IMR-90 (cell line): ENCODE measurements around the gene STXBP2. TPM values are rescaled to one million over a fixed set of nuclear protein-coding genes. Genes with fewer than 3 reads are reported as not detected.

Source experiments
- ATAC-seq: fragments of 200-7000 bp; cut with Tn5 transposase; 2 replicates; pipeline ENCODE4 v1.9.1; 2020; ENCODE audit warnings: low read depth, mild to moderate bottlenecking, moderate library complexity
- BruUV-seq: library from RNA; stranded (reverse); fragments of 400-500 nt; replicated peaks from 2 replicates; lab custom pipeline; 2021; lab: Mats Ljungman, UMichigan
- CTCF ChIA-PET: fragments of 300-600 bp; formaldehyde crosslinking; extraction: SDS; loops from one replicate; lab custom pipeline; 2021; ENCODE audit warnings: antibody characterized with exemption; lab: Yijun Ruan, JAX
- POLR2A ChIA-PET: fragments of 300-600 bp; sonication (Branson Sonifier 250); formaldehyde crosslinking; loops from one replicate; lab custom pipeline; 2022; ENCODE audit warnings: antibody characterized with exemption; ENCODE audit not compliant: unreplicated experiment; lab: Charles Lee
- DNase-seq: peaks from one replicate; pipeline ENCODE4 v3.0.0; 2013
- H2AFZ ChIP-seq: replicated peaks from 2 replicates; pipeline ENCODE3; 2013; ENCODE audit warnings: low read length, mild to moderate bottlenecking; ENCODE audit not compliant: poor library complexity
- H2AK5ac ChIP-seq: 2 replicates; pipeline ENCODE4 v1.6.1; 2013; ENCODE audit warnings: low read depth, low read length, inconsistent platforms
- H2AK9ac ChIP-seq: replicated peaks from 2 replicates; pipeline ENCODE3; 2013; ENCODE audit warnings: mild to moderate bottlenecking, low read depth, low read length, moderate library complexity; ENCODE audit not compliant: poor library complexity
- H2BK120ac ChIP-seq: 2 replicates; pipeline ENCODE4 v1.6.1; 2013; ENCODE audit warnings: low read depth, low read length, inconsistent platforms
- H2BK15ac ChIP-seq: 3 replicates; pipeline ENCODE4 v1.6.1; 2013; ENCODE audit warnings: low read depth, low read length, inconsistent platforms
- H2BK20ac ChIP-seq: 2 replicates; pipeline ENCODE4 v1.6.1; 2013; ENCODE audit warnings: low read depth, mild to moderate bottlenecking, inconsistent platforms, low read length, moderate library complexity
- H2BK5ac ChIP-seq: 2 replicates; pipeline ENCODE4 v1.6.1; 2013; ENCODE audit warnings: mild to moderate bottlenecking, low read depth, low read length, inconsistent platforms; ENCODE audit not compliant: poor library complexity, severe bottlenecking
- H3K14ac ChIP-seq: replicated peaks from 2 replicates; pipeline ENCODE4 v1.6.1; 2013; ENCODE audit warnings: low read depth, low read length, inconsistent platforms
- H3K18ac ChIP-seq: 2 replicates; pipeline ENCODE4 v1.6.1; 2013; ENCODE audit warnings: low read depth, low read length, control low read depth
- H3K23ac ChIP-seq: 2 replicates; pipeline ENCODE4 v1.6.1; 2013; ENCODE audit warnings: low read depth, low read length, inconsistent platforms
- H3K27ac ChIP-seq: 2 replicates; pipeline ENCODE4 v1.5.1; 2013; ENCODE audit warnings: mild to moderate bottlenecking, control low read depth, low read length; ENCODE audit not compliant: insufficient read depth
- H3K27me3 ChIP-seq: 2 replicates; pipeline ENCODE4 v1.6.1; 2013; ENCODE audit warnings: low read length; ENCODE audit not compliant: control insufficient read depth, insufficient read depth
- H3K36me3 ChIP-seq: 2 replicates; pipeline ENCODE4 v1.6.1; 2013; ENCODE audit warnings: low read length, mixed read lengths; ENCODE audit not compliant: control insufficient read depth, insufficient read depth
- H3K4ac ChIP-seq: 2 replicates; pipeline ENCODE4 v1.6.1; 2013; ENCODE audit warnings: low read depth, low read length, inconsistent platforms
- H3K4me1 ChIP-seq: 2 replicates; pipeline ENCODE4 v1.6.1; 2013; ENCODE audit warnings: low read length, mixed read lengths; ENCODE audit not compliant: control insufficient read depth, insufficient read depth
- H3K4me2 ChIP-seq: 2 replicates; pipeline ENCODE4 v1.6.1; 2013; ENCODE audit warnings: low read depth, mild to moderate bottlenecking, control low read depth, low read length, moderate library complexity
- H3K4me3 ChIP-seq: 2 replicates; pipeline ENCODE4 v1.5.1; 2013; ENCODE audit warnings: low read depth, mild to moderate bottlenecking, control low read depth, low read length, moderate library complexity; ENCODE audit not compliant: insufficient read depth
- H3K56ac ChIP-seq: 2 replicates; pipeline ENCODE4 v1.6.1; 2013; ENCODE audit warnings: low read length, inconsistent platforms; ENCODE audit not compliant: insufficient read depth; ENCODE audit errors: extremely low read depth
- H3K79me1 ChIP-seq, 2 experiments: 2 replicates each; pipeline ENCODE4 v1.6.1; 2013; ENCODE audit warnings: low read length in 2 of 2, inconsistent platforms in 1 of 2, low read depth in 1 of 2
- H3K9ac ChIP-seq: 2 replicates; pipeline ENCODE4 v1.6.1; 2013; ENCODE audit warnings: low read depth, low read length, control low read depth
- H3K9me1 ChIP-seq: 2 replicates; pipeline ENCODE4 v1.6.1; 2013; ENCODE audit warnings: low read length, inconsistent platforms; ENCODE audit not compliant: insufficient read depth
- H3K9me3 ChIP-seq: 2 replicates; pipeline ENCODE4 v1.6.1; 2013; ENCODE audit warnings: low read length; ENCODE audit not compliant: control insufficient read depth, insufficient read depth
- H4K20me1 ChIP-seq: 2 replicates; pipeline ENCODE4 v1.6.1; 2013; ENCODE audit warnings: low read length, inconsistent platforms; ENCODE audit not compliant: insufficient read depth
- H4K5ac ChIP-seq: 2 replicates; pipeline ENCODE4 v1.6.1; 2013; ENCODE audit warnings: mild to moderate bottlenecking, low read depth, low read length, control low read depth
- H4K8ac ChIP-seq, 2 experiments: 2 replicates each; pipeline ENCODE4 v1.6.1; 2013; ENCODE audit warnings: low read depth in 2 of 2, low read length in 2 of 2, control low read depth in 1 of 2, inconsistent platforms in 1 of 2
- H4K91ac ChIP-seq: 2 replicates; pipeline ENCODE4 v1.6.1; 2013; ENCODE audit warnings: low read depth, low read length, inconsistent platforms; ENCODE audit not compliant: insufficient read depth
- BHLHE40 ChIP-seq: fragments of 150-350 bp; IDR thresholded peaks from 2 replicates; pipeline ENCODE4 v1.6.1; 2016; ENCODE audit warnings: mild to moderate bottlenecking, low read depth, low read length
- CEBPB ChIP-seq: IDR thresholded peaks from 2 replicates; pipeline ENCODE4 v1.6.1; 2012; ENCODE audit warnings: low read depth, low read length, improper control_type of control experiment
- CHD1 ChIP-seq: IDR thresholded peaks from 2 replicates; pipeline ENCODE4 v1.6.1; 2012; ENCODE audit warnings: low read depth, low read length, improper control_type of control experiment
- CTCF ChIP-seq: conservative IDR thresholded peaks from 2 replicates; pipeline ENCODE4 v1.5.1; 2012; ENCODE audit warnings: mild to moderate bottlenecking, low read depth, low read length, improper control_type of control experiment
- ELK1 ChIP-seq: fragments of 150-350 bp; IDR thresholded peaks from 2 replicates; pipeline ENCODE4 v1.6.1; 2016; ENCODE audit warnings: low read depth, mild to moderate bottlenecking, low read length, moderate library complexity, borderline replicate concordance
- FOS ChIP-seq: fragments of 150-350 bp; IDR thresholded peaks from 2 replicates; pipeline ENCODE4 v1.6.1; 2016; ENCODE audit warnings: low read depth, low read length
- MAFK ChIP-seq: IDR thresholded peaks from 2 replicates; pipeline ENCODE4 v1.6.1; 2012; ENCODE audit warnings: low read depth, low read length, improper control_type of control experiment
- MAZ ChIP-seq: IDR thresholded peaks from 2 replicates; pipeline ENCODE4 v1.6.1; 2012; ENCODE audit warnings: low read depth, mild to moderate bottlenecking, low read length, improper control_type of control experiment, moderate library complexity, borderline replicate concordance
- MXI1 ChIP-seq: IDR thresholded peaks from 2 replicates; pipeline ENCODE4 v1.6.1; 2012; ENCODE audit warnings: low read depth, mild to moderate bottlenecking, low read length, moderate library complexity, borderline replicate concordance
- NFE2L2 ChIP-seq: fragments of 150-350 bp; IDR thresholded peaks from 2 replicates; pipeline ENCODE4 v1.6.1; 2016; ENCODE audit warnings: low read depth, mild to moderate bottlenecking, low read length
- POLR2A ChIP-seq: IDR thresholded peaks from 2 replicates; pipeline ENCODE4 v1.6.1; 2012; ENCODE audit warnings: mild to moderate bottlenecking, low read depth, low read length
- RAD21 ChIP-seq: IDR thresholded peaks from 2 replicates; pipeline ENCODE4 v1.6.1; 2012; ENCODE audit warnings: low read length, improper control_type of control experiment
- RCOR1 ChIP-seq: IDR thresholded peaks from 2 replicates; pipeline ENCODE4 v1.6.1; 2012; ENCODE audit warnings: mild to moderate bottlenecking, low read length, improper control_type of control experiment; ENCODE audit not compliant: insufficient replicate concordance
- RFX5 ChIP-seq: IDR thresholded peaks from 2 replicates; pipeline ENCODE4 v1.8.0; 2012; ENCODE audit warnings: low read depth, mild to moderate bottlenecking, low read length, moderate library complexity
- SMC3 ChIP-seq: fragments of 150-350 bp; IDR thresholded peaks from 2 replicates; pipeline ENCODE4 v1.6.1; 2016; ENCODE audit warnings: low read depth, mild to moderate bottlenecking, antibody characterized with exemption, low read length, moderate library complexity
- USF2 ChIP-seq: fragments of 150-350 bp; IDR thresholded peaks from 2 replicates; pipeline ENCODE4 v1.6.1; 2017; ENCODE audit warnings: mild to moderate bottlenecking, antibody characterized with exemption, low read length, low read depth
- WGBS, 2 experiments: methylation state at CpG; one replicate each; pipeline versions ENCODE4 v1.1.5 to v1.1.7; 2013; ENCODE audit warnings: missing lambda C conversion rate in 2 of 2; ENCODE audit not compliant: insufficient read length in 1 of 2; ENCODE audit errors: extremely low coverage in 2 of 2; 5-methylcytosine and 5-hydroxymethylcytosine counted together
- dilution Hi-C: fragments of 300-500 bp; cut with HindIII; formaldehyde crosslinking; loops from one replicate; pipeline ENCODE4 v1.14.3; 2018; ENCODE audit warnings: low sequenced_read_pairs; ENCODE audit not compliant: unreplicated experiment
- in situ Hi-C: fragments of 300-500 bp; cut with MboI; formaldehyde crosslinking; loops from 3 replicates; pipeline ENCODE4 v1.14.3; 2019; ENCODE audit warnings: low sequenced_read_pairs, inconsistent platforms, mixed read lengths
- intact Hi-C: fragments of 100-400 bp; cut with micrococcal nuclease; formaldehyde crosslinking; loops from 2 replicates; pipeline ENCODE4 v1.10.0; 2022
- polyA plus RNA-seq, 3 experiments: library from polyadenylated mRNA; depleted of rRNA; stranded (reverse); fragments of >200 nt; gene quantifications; 2 replicates each; pipeline ENCODE4 v1.2.3, GENCODE V29; 2012; ENCODE audit warnings: low replicate concordance in 1 of 3
- total RNA-seq: library from RNA; depleted of rRNA; stranded (reverse); fragments of >200 nt; gene quantifications from 2 replicates; pipeline ENCODE4 v1.2.3, GENCODE V29; 2012

The STXBP2 gene
- total and polyA plus RNA-seq, 2 of the 4 experiments (the other 2 are of a cell fraction), result 3.9 to 12.6 TPM

GRCh38 chr19:7643031-7643415, 6.1 kb downstream of the STXBP2 start:
- no peak overlapping the region for H2BK120ac ChIP-seq
- no peak overlapping the region for H3K9ac ChIP-seq
- H4K8ac ChIP-seq, result no peak overlapping the region
- H3K79me1 ChIP-seq, result no peaks in the 10 kb centered on the region
- no peak overlapping the region for H2AFZ ChIP-seq
- no peak overlapping the region for H3K56ac ChIP-seq
- H3K4ac ChIP-seq, result no peak overlapping the region
- no peak overlapping the region for H3K14ac ChIP-seq
- WGBS, 2 experiments, result 81% methylated on average over 3 of the region's 8 CpGs; no CpG with 5 or more reads in 1 of the 2 experiments
- no peak overlapping the region for H3K23ac ChIP-seq
- no peak overlapping the region for H3K4me2 ChIP-seq
- CTCF ChIA-PET, result no interaction called here
- no peaks in the 10 kb centered on the region for H3K4me1 ChIP-seq
- peaks cover 5% of the 10 kb centered on the region; the same call in 1 of the 2 replicates for H4K20me1 ChIP-seq
- no peak overlapping the region for H2BK15ac ChIP-seq
- no peak overlapping the region for H3K4me3 ChIP-seq
- intact Hi-C loops, result no loop called here
- no TSS peak for BruUV-seq
- dilution Hi-C loops, result no loop called here
- H2BK5ac ChIP-seq, result no peak overlapping the region
- DNase-seq (no peak), ATAC-seq (no peak)
- H3K9me1 ChIP-seq, result peaks cover 7% of the 10 kb centered on the region; the same call in 1 of the 2 replicates
- no peak for TF ChIP-seq RAD21
- no peak for TF ChIP-seq CHD1
- no peak for TF ChIP-seq USF2
- no peak for TF ChIP-seq FOS
- no peak for TF ChIP-seq RFX5
- TF ChIP-seq CEBPB, result no peak
- TF ChIP-seq RCOR1, result no peak
- TF ChIP-seq MAZ, result no peak
- no peak for TF ChIP-seq BHLHE40
- no peak for TF ChIP-seq SMC3
- no peak for TF ChIP-seq POLR2A
- no peak for TF ChIP-seq NFE2L2
- no peak for TF ChIP-seq MAFK
- no peak for TF ChIP-seq CTCF
- no peak for TF ChIP-seq ELK1
- TF ChIP-seq MXI1, result no peak
- H2AK9ac ChIP-seq, result no peak overlapping the region
- H3K9me3 ChIP-seq, result no peaks in the 10 kb centered on the region
- no peak overlapping the region for H2AK5ac ChIP-seq
- no peak overlapping the region for H3K27ac ChIP-seq
- no peak overlapping the region for H3K18ac ChIP-seq
- no peak overlapping the region for H2BK20ac ChIP-seq
- POLR2A ChIA-PET, result no interaction called here
- in situ Hi-C loops, result no loop called here
- no peak overlapping the region for H4K5ac ChIP-seq
- H3K36me3 ChIP-seq, result no peaks in the 10 kb centered on the region
- peaks cover 3% of the 10 kb centered on the region; the same call in 1 of the 2 replicates for H3K27me3 ChIP-seq
- H4K91ac ChIP-seq, result no peak overlapping the region
